IMR-90 (cell line): ENCODE results near the gene ATPAF2. TPM values are rescaled to one million over a fixed set of nuclear protein-coding genes. Genes with fewer than 3 reads are reported as not detected.

ENCODE experiments used
- ATAC-seq: fragments of 200-7000 bp; cut with Tn5 transposase; 2 replicates; pipeline ENCODE4 v1.9.1; 2020; ENCODE audit warnings: low read depth, mild to moderate bottlenecking, moderate library complexity
- BruUV-seq: library from RNA; stranded (reverse); fragments of 400-500 nt; replicated peaks from 2 replicates; lab custom pipeline; 2021; lab: Mats Ljungman, UMichigan
- CTCF ChIA-PET: fragments of 300-600 bp; formaldehyde crosslinking; extraction: SDS; loops from one replicate; lab custom pipeline; 2021; ENCODE audit warnings: antibody characterized with exemption; lab: Yijun Ruan, JAX
- POLR2A ChIA-PET: fragments of 300-600 bp; sonication (Branson Sonifier 250); formaldehyde crosslinking; loops from one replicate; lab custom pipeline; 2022; ENCODE audit warnings: antibody characterized with exemption; ENCODE audit not compliant: unreplicated experiment; lab: Charles Lee
- DNase-seq: peaks from one replicate; pipeline ENCODE4 v3.0.0; 2013
- H2AFZ ChIP-seq: replicated peaks from 2 replicates; pipeline ENCODE3; 2013; ENCODE audit warnings: low read length, mild to moderate bottlenecking; ENCODE audit not compliant: poor library complexity
- H2AK5ac ChIP-seq: 2 replicates; pipeline ENCODE4 v1.6.1; 2013; ENCODE audit warnings: low read depth, low read length, inconsistent platforms
- H2AK9ac ChIP-seq: replicated peaks from 2 replicates; pipeline ENCODE3; 2013; ENCODE audit warnings: mild to moderate bottlenecking, low read depth, low read length, moderate library complexity; ENCODE audit not compliant: poor library complexity
- H2BK120ac ChIP-seq: 2 replicates; pipeline ENCODE4 v1.6.1; 2013; ENCODE audit warnings: low read depth, low read length, inconsistent platforms
- H2BK15ac ChIP-seq: 3 replicates; pipeline ENCODE4 v1.6.1; 2013; ENCODE audit warnings: low read depth, low read length, inconsistent platforms
- H2BK20ac ChIP-seq: 2 replicates; pipeline ENCODE4 v1.6.1; 2013; ENCODE audit warnings: low read depth, mild to moderate bottlenecking, inconsistent platforms, low read length, moderate library complexity
- H2BK5ac ChIP-seq: 2 replicates; pipeline ENCODE4 v1.6.1; 2013; ENCODE audit warnings: mild to moderate bottlenecking, low read depth, low read length, inconsistent platforms; ENCODE audit not compliant: poor library complexity, severe bottlenecking
- H3K14ac ChIP-seq: replicated peaks from 2 replicates; pipeline ENCODE4 v1.6.1; 2013; ENCODE audit warnings: low read depth, low read length, inconsistent platforms
- H3K18ac ChIP-seq: 2 replicates; pipeline ENCODE4 v1.6.1; 2013; ENCODE audit warnings: low read depth, low read length, control low read depth
- H3K23ac ChIP-seq: 2 replicates; pipeline ENCODE4 v1.6.1; 2013; ENCODE audit warnings: low read depth, low read length, inconsistent platforms
- H3K27ac ChIP-seq: 2 replicates; pipeline ENCODE4 v1.5.1; 2013; ENCODE audit warnings: mild to moderate bottlenecking, control low read depth, low read length; ENCODE audit not compliant: insufficient read depth
- H3K27me3 ChIP-seq: 2 replicates; pipeline ENCODE4 v1.6.1; 2013; ENCODE audit warnings: low read length; ENCODE audit not compliant: control insufficient read depth, insufficient read depth
- H3K36me3 ChIP-seq: 2 replicates; pipeline ENCODE4 v1.6.1; 2013; ENCODE audit warnings: low read length, mixed read lengths; ENCODE audit not compliant: control insufficient read depth, insufficient read depth
- H3K4ac ChIP-seq: 2 replicates; pipeline ENCODE4 v1.6.1; 2013; ENCODE audit warnings: low read depth, low read length, inconsistent platforms
- H3K4me1 ChIP-seq: 2 replicates; pipeline ENCODE4 v1.6.1; 2013; ENCODE audit warnings: low read length, mixed read lengths; ENCODE audit not compliant: control insufficient read depth, insufficient read depth
- H3K4me2 ChIP-seq: 2 replicates; pipeline ENCODE4 v1.6.1; 2013; ENCODE audit warnings: low read depth, mild to moderate bottlenecking, control low read depth, low read length, moderate library complexity
- H3K4me3 ChIP-seq: 2 replicates; pipeline ENCODE4 v1.5.1; 2013; ENCODE audit warnings: low read depth, mild to moderate bottlenecking, control low read depth, low read length, moderate library complexity; ENCODE audit not compliant: insufficient read depth
- H3K56ac ChIP-seq: 2 replicates; pipeline ENCODE4 v1.6.1; 2013; ENCODE audit warnings: low read length, inconsistent platforms; ENCODE audit not compliant: insufficient read depth; ENCODE audit errors: extremely low read depth
- H3K79me1 ChIP-seq, 2 experiments: 2 replicates each; pipeline ENCODE4 v1.6.1; 2013; ENCODE audit warnings: low read length in 2 of 2, inconsistent platforms in 1 of 2, low read depth in 1 of 2
- H3K9ac ChIP-seq: 2 replicates; pipeline ENCODE4 v1.6.1; 2013; ENCODE audit warnings: low read depth, low read length, control low read depth
- H3K9me1 ChIP-seq: 2 replicates; pipeline ENCODE4 v1.6.1; 2013; ENCODE audit warnings: low read length, inconsistent platforms; ENCODE audit not compliant: insufficient read depth
- H3K9me3 ChIP-seq: 2 replicates; pipeline ENCODE4 v1.6.1; 2013; ENCODE audit warnings: low read length; ENCODE audit not compliant: control insufficient read depth, insufficient read depth
- H4K20me1 ChIP-seq: 2 replicates; pipeline ENCODE4 v1.6.1; 2013; ENCODE audit warnings: low read length, inconsistent platforms; ENCODE audit not compliant: insufficient read depth
- H4K5ac ChIP-seq: 2 replicates; pipeline ENCODE4 v1.6.1; 2013; ENCODE audit warnings: mild to moderate bottlenecking, low read depth, low read length, control low read depth
- H4K8ac ChIP-seq, 2 experiments: 2 replicates each; pipeline ENCODE4 v1.6.1; 2013; ENCODE audit warnings: low read depth in 2 of 2, low read length in 2 of 2, control low read depth in 1 of 2, inconsistent platforms in 1 of 2
- H4K91ac ChIP-seq: 2 replicates; pipeline ENCODE4 v1.6.1; 2013; ENCODE audit warnings: low read depth, low read length, inconsistent platforms; ENCODE audit not compliant: insufficient read depth
- BHLHE40 ChIP-seq: fragments of 150-350 bp; IDR thresholded peaks from 2 replicates; pipeline ENCODE4 v1.6.1; 2016; ENCODE audit warnings: mild to moderate bottlenecking, low read depth, low read length
- FOS ChIP-seq: fragments of 150-350 bp; IDR thresholded peaks from 2 replicates; pipeline ENCODE4 v1.6.1; 2016; ENCODE audit warnings: low read depth, low read length
- MAFK ChIP-seq: IDR thresholded peaks from 2 replicates; pipeline ENCODE4 v1.6.1; 2012; ENCODE audit warnings: low read depth, low read length, improper control_type of control experiment
- MXI1 ChIP-seq: IDR thresholded peaks from 2 replicates; pipeline ENCODE4 v1.6.1; 2012; ENCODE audit warnings: low read depth, mild to moderate bottlenecking, low read length, moderate library complexity, borderline replicate concordance
- NFE2L2 ChIP-seq: fragments of 150-350 bp; IDR thresholded peaks from 2 replicates; pipeline ENCODE4 v1.6.1; 2016; ENCODE audit warnings: low read depth, mild to moderate bottlenecking, low read length
- POLR2A ChIP-seq: IDR thresholded peaks from 2 replicates; pipeline ENCODE4 v1.6.1; 2012; ENCODE audit warnings: mild to moderate bottlenecking, low read depth, low read length
- RAD21 ChIP-seq: IDR thresholded peaks from 2 replicates; pipeline ENCODE4 v1.6.1; 2012; ENCODE audit warnings: low read length, improper control_type of control experiment
- RCOR1 ChIP-seq: IDR thresholded peaks from 2 replicates; pipeline ENCODE4 v1.6.1; 2012; ENCODE audit warnings: mild to moderate bottlenecking, low read length, improper control_type of control experiment; ENCODE audit not compliant: insufficient replicate concordance
- RFX5 ChIP-seq: IDR thresholded peaks from 2 replicates; pipeline ENCODE4 v1.8.0; 2012; ENCODE audit warnings: low read depth, mild to moderate bottlenecking, low read length, moderate library complexity
- SMC3 ChIP-seq: fragments of 150-350 bp; IDR thresholded peaks from 2 replicates; pipeline ENCODE4 v1.6.1; 2016; ENCODE audit warnings: low read depth, mild to moderate bottlenecking, antibody characterized with exemption, low read length, moderate library complexity
- USF2 ChIP-seq: fragments of 150-350 bp; IDR thresholded peaks from 2 replicates; pipeline ENCODE4 v1.6.1; 2017; ENCODE audit warnings: mild to moderate bottlenecking, antibody characterized with exemption, low read length, low read depth
- WGBS, 2 experiments: methylation state at CpG; one replicate each; pipeline versions ENCODE4 v1.1.5 to v1.1.7; 2013; ENCODE audit warnings: missing lambda C conversion rate in 2 of 2; ENCODE audit not compliant: insufficient read length in 1 of 2; ENCODE audit errors: extremely low coverage in 2 of 2; 5-methylcytosine and 5-hydroxymethylcytosine counted together
- dilution Hi-C: fragments of 300-500 bp; cut with HindIII; formaldehyde crosslinking; loops from one replicate; pipeline ENCODE4 v1.14.3; 2018; ENCODE audit warnings: low sequenced_read_pairs; ENCODE audit not compliant: unreplicated experiment
- in situ Hi-C: fragments of 300-500 bp; cut with MboI; formaldehyde crosslinking; loops from 3 replicates; pipeline ENCODE4 v1.14.3; 2019; ENCODE audit warnings: low sequenced_read_pairs, inconsistent platforms, mixed read lengths
- intact Hi-C: fragments of 100-400 bp; cut with micrococcal nuclease; formaldehyde crosslinking; loops from 2 replicates; pipeline ENCODE4 v1.10.0; 2022
- polyA plus RNA-seq, 3 experiments: library from polyadenylated mRNA; depleted of rRNA; stranded (reverse); fragments of >200 nt; gene quantifications; 2 replicates each; pipeline ENCODE4 v1.2.3, GENCODE V29; 2012; ENCODE audit warnings: low replicate concordance in 1 of 3
- total RNA-seq: library from RNA; depleted of rRNA; stranded (reverse); fragments of >200 nt; gene quantifications from 2 replicates; pipeline ENCODE4 v1.2.3, GENCODE V29; 2012
- TF ChIP-seq, protein P1 (sequence below): conservative IDR thresholded peaks from 2 replicates; pipeline ENCODE4 v1.5.1; 2012; ENCODE audit warnings: mild to moderate bottlenecking, low read depth, low read length, improper control_type of control experiment

ATPAF2 gene
- total and polyA plus RNA-seq, 2 of the 4 experiments (the other 2 are of a cell fraction), result 19.5 to 27.6 TPM

DNA sequence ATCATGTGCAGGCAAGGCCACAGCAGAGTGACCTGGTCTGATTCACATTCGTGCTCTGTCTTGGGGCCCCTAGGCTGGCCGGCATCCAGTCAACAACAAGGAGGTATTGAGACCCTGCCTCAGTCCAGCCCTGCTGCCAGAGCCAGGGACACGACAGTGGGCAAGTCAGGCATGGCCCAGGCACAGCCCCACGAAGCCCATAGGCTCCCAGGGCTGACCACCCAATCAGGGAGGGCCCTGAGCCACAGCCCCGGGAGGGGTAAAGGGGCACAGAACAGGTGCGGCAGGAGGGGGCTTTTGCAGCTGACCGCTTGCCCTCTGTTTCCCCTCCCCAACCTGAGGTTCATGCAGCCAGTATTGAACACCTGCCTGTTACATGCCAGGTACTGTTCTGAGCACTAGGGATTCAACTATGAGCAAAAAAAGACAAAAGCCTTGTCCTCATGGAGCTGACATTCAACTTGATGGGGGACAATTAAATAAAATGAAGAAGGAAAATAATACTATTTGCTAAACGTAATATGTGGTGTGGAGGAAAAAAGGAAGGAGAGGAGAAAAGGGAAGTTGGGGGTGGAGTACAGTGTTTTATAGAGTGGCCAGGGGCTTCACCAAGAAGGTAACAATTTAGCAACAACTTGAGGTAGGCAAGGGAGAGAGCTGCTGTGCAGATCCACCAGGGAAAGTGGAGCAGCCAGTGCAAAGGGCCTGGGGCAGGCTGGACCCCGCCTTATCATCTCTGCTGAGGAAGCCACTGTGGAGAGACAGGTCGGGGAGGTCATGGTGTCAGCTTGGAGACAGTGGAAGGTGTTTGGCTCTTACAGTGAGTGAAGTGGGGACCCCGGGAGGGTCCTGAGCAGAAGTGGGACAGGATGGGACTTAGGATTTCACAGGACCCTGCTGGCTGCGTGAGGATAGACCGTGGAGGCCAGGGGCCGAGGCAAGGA lies 60.2 kb downstream of the ATPAF2 start:
- H2BK5ac ChIP-seq, result no peak overlapping the region
- ATAC-seq, result no peak
- H3K79me1 ChIP-seq, result no peaks in the 10 kb centered on the region
- no peak overlapping the region for H2BK20ac ChIP-seq
- H3K56ac ChIP-seq, result no peak overlapping the region
- no peak overlapping the region for H3K27ac ChIP-seq
- no peaks in the 10 kb centered on the region for H3K9me3 ChIP-seq
- intact Hi-C loops (no loop called here), dilution Hi-C loops (no loop called here), in situ Hi-C loops (no loop called here)
- no peak overlapping the region for H2BK120ac ChIP-seq
- no peak overlapping the region for H3K23ac ChIP-seq
- H2AK9ac ChIP-seq, result peak overlapping the region; percentile 63
- H4K5ac ChIP-seq, result no peak overlapping the region
- ChIA-PET CTCF (interaction anchor here (0.6 kb wide), 1 partner anchor 122 kb away, joined by 4 read pairs; no protein-coding TSS in a partner anchor), POLR2A (no interaction called here)
- H2AK5ac ChIP-seq, result no peak overlapping the region; the same call in 1 of the 2 replicates
- H3K9me1 ChIP-seq, result no peaks in the 10 kb centered on the region
- H4K8ac ChIP-seq, result no peak overlapping the region
- no peak overlapping the region for H2BK15ac ChIP-seq
- no peak overlapping the region for H3K4ac ChIP-seq
- H3K4me3 ChIP-seq, result no peak overlapping the region
- H3K36me3 ChIP-seq, result no peaks in the 10 kb centered on the region
- no peak overlapping the region for H3K4me2 ChIP-seq
- no peak for DNase-seq
- no TSS peak for BruUV-seq
- peaks cover 2% of the 10 kb centered on the region; the same call in 1 of the 2 replicates for H3K4me1 ChIP-seq
- no peak for TF ChIP-seq USF2
- no peak for TF ChIP-seq SMC3
- no peak for TF ChIP-seq RAD21
- TF ChIP-seq BHLHE40, result no peak
- TF ChIP-seq POLR2A, result no peak
- no peak for TF ChIP-seq RCOR1
- no peak for TF ChIP-seq MXI1
- TF ChIP-seq RFX5, result no peak
- no peak for TF ChIP-seq FOS
- TF ChIP-seq, protein P1, sequence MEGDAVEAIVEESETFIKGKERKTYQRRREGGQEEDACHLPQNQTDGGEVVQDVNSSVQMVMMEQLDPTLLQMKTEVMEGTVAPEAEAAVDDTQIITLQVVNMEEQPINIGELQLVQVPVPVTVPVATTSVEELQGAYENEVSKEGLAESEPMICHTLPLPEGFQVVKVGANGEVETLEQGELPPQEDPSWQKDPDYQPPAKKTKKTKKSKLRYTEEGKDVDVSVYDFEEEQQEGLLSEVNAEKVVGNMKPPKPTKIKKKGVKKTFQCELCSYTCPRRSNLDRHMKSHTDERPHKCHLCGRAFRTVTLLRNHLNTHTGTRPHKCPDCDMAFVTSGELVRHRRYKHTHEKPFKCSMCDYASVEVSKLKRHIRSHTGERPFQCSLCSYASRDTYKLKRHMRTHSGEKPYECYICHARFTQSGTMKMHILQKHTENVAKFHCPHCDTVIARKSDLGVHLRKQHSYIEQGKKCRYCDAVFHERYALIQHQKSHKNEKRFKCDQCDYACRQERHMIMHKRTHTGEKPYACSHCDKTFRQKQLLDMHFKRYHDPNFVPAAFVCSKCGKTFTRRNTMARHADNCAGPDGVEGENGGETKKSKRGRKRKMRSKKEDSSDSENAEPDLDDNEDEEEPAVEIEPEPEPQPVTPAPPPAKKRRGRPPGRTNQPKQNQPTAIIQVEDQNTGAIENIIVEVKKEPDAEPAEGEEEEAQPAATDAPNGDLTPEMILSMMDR, result no peak
- no peak for TF ChIP-seq NFE2L2
- TF ChIP-seq MAFK, result no peak
- 83 to 100% methylated on average over 1 to 8 of the region's 14 CpGs for WGBS, 2 experiments
- no peaks in the 10 kb centered on the region; the same call in 1 of the 2 replicates for H3K27me3 ChIP-seq
- no peak overlapping the region for H3K18ac ChIP-seq
- peak overlapping the region; percentile 6 for H2AFZ ChIP-seq
- no peak overlapping the region for H3K9ac ChIP-seq
- H4K20me1 ChIP-seq, result no peaks in the 10 kb centered on the region
- H4K91ac ChIP-seq, result no peak overlapping the region
- H3K14ac ChIP-seq, result no peak overlapping the region
